Panc1 (cell line): ENCODE measurements around the gene CCSAP. TPM values are rescaled to one million over a fixed set of nuclear protein-coding genes. Genes with fewer than 3 reads are reported as not detected.

Source experiments
- ATAC-seq: fragments of 200-7000 bp; cut with Tn5 transposase; 2 replicates; pipeline ENCODE4 v1.9.1; 2020; ENCODE audit warnings: mild to moderate bottlenecking, moderate library complexity
- BruUV-seq: library from RNA; stranded (reverse); fragments of 400-500 nt; replicated peaks from 2 replicates; lab custom pipeline; 2021; lab: Mats Ljungman, UMichigan
- CTCF ChIA-PET: fragments of 300-600 bp; sonication (Branson Sonifier 250); formaldehyde crosslinking; loops from one replicate; lab custom pipeline; 2022; ENCODE audit warnings: antibody characterized with exemption; lab: Charles Lee
- POLR2A ChIA-PET: fragments of 300-600 bp; sonication (Branson Sonifier 250); formaldehyde crosslinking; loops from one replicate; lab custom pipeline; 2022; ENCODE audit warnings: antibody characterized with exemption; lab: Charles Lee
- DNase-seq: peaks from one replicate; pipeline ENCODE4 v3.0.0-alpha.2; 2010; ENCODE audit warnings: low read depth, low spot score
- H3K27ac ChIP-seq: 2 replicates; pipeline ENCODE4 v1.5.1; 2011; ENCODE audit warnings: mild to moderate bottlenecking, low read length, inconsistent platforms
- H3K27me3 ChIP-seq: fragments of 200-500 bp; sonication (Bioruptor generic); 2 replicates; pipeline ENCODE4 v1.6.0; 2014; ENCODE audit warnings: low read length, inconsistent platforms; ENCODE audit not compliant: control insufficient read depth, insufficient read depth
- H3K36me3 ChIP-seq: fragments of 200-500 bp; sonication (Bioruptor generic); 2 replicates; pipeline ENCODE4 v1.5.1; 2014; ENCODE audit warnings: inconsistent platforms, mild to moderate bottlenecking, low read length, moderate library complexity; ENCODE audit not compliant: control insufficient read depth, insufficient read depth
- H3K4me1 ChIP-seq: 2 replicates; pipeline ENCODE4 v1.5.1; 2011; ENCODE audit warnings: inconsistent platforms, mild to moderate bottlenecking, low read length, moderate library complexity; ENCODE audit not compliant: control insufficient read depth, insufficient read depth
- H3K4me3 ChIP-seq, 2 experiments: 2 replicates each; pipeline ENCODE4 v1.5.1; 2011 to 2012; ENCODE audit warnings: low read depth in 2 of 2, low read length in 2 of 2, mild to moderate bottlenecking in 2 of 2, inconsistent platforms in 1 of 2, moderate library complexity in 1 of 2
- H3K9me3 ChIP-seq: fragments of 200-500 bp; sonication (Bioruptor generic); 2 replicates; pipeline ENCODE4 v1.5.1; 2014; ENCODE audit warnings: low read depth, mild to moderate bottlenecking, inconsistent platforms, low read length, moderate library complexity; ENCODE audit not compliant: control insufficient read depth, insufficient read depth
- CTCF ChIP-seq: fragments of 450-650 bp; IDR thresholded peaks from 2 replicates; pipeline ENCODE4 v1.5.1; 2017; ENCODE audit warnings: mild to moderate bottlenecking
- POLR2AphosphoS5 ChIP-seq: IDR thresholded peaks from 2 replicates; pipeline ENCODE4 v1.6.1; 2012; ENCODE audit warnings: mild to moderate bottlenecking, low read depth, low read length, moderate library complexity
- REST ChIP-seq, 2 experiments: IDR thresholded peaks; 2 replicates each; pipeline ENCODE4 v1.6.1; 2011 to 2012; ENCODE audit warnings: low read depth in 2 of 2, control low read depth in 1 of 2, low read length in 1 of 2, mild to moderate bottlenecking in 1 of 2, moderate library complexity in 1 of 2; ENCODE audit not compliant: insufficient read depth in 1 of 2
- SIN3A ChIP-seq: IDR thresholded peaks from 2 replicates; pipeline ENCODE4 v1.6.1; 2012; ENCODE audit warnings: low read depth, mild to moderate bottlenecking, low read length, moderate library complexity, borderline replicate concordance; ENCODE audit not compliant: insufficient read depth
- TCF7L2 ChIP-seq: IDR thresholded peaks from 2 replicates; pipeline ENCODE4 v1.6.1; 2011; ENCODE audit warnings: mild to moderate bottlenecking, low read depth, low read length, inconsistent platforms
- in situ Hi-C: cut with HindIII; loops from 2 replicates; pipeline ENCODE4 v1.10.0; 2016; ENCODE audit warnings: low sequenced_read_pairs, low pct_unique_long_range_greater_than_20kb
- intact Hi-C: fragments of 100-400 bp; cut with micrococcal nuclease; formaldehyde crosslinking; loops from one replicate; pipeline ENCODE4 v1.10.0; 2022; ENCODE audit not compliant: unreplicated experiment
- total RNA-seq: library from RNA; stranded (reverse); gene quantifications from one replicate; pipeline ENCODE4 v1.2.1, GENCODE V29; 2021; ENCODE audit not compliant: unreplicated experiment

The CCSAP gene
- total RNA-seq, 1 experiment from 2014 or later = 11.6 TPM

DNA sequence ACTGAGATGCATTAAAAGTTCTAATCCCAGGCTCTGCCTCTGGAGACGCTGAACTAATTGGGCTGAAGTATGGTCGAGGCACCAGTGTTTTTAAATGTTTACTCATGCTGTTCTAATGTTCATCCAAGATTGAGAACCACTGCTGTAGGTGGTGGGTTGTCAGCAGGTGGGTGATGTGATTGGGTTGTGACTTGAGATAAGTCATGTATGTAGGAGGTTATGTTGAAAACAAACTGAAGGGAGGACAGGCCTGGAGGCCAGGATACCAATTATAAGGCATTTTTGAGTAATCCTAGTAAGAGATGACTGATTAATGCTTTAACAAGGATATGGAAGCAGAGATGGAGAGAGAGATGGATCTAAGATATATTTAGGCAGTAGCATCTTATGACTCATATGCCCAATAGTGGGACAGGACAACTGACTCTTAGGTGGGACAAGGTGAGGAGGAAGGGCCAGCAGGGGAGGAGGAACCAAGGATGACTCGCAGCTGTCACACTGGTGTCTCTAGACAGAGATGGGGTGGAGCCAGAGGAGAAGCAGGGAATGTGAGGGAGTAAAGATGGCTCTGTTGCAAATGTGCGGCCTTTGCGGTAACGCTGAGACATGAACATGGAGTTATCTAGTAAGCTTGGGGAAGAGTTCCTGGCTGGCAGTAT is 42.6 kb downstream of the CCSAP start:
- Histone ChIP-seq H3K9me3 (no peaks in the 10 kb centered on the region), H3K27me3 (no peaks in the 10 kb centered on the region), H3K27ac (no peak overlapping the region), H3K4me3 (no peak overlapping the region), H3K4me1 (no peaks in the 10 kb centered on the region), H3K36me3 (peaks cover 14% of the 10 kb centered on the region; the same call in 1 of the 2 replicates)
- no peak for DNase-seq
- TF ChIP-seq SIN3A (no peak), TCF7L2 (no peak), REST (IDR thresholded peaks at IDR 0.05; ENCODE audit: insufficient read depth in 1 of 2, low read depth in 2 of 2, low read length in 1 of 2) (no peak), POLR2AphosphoS5 (no peak), CTCF (no peak)
- POLR2A ChIA-PET = no interaction called here
- intact Hi-C loops (no loop called here), in situ Hi-C loops (no loop called here)
- ATAC-seq = no peak
- CTCF ChIA-PET = no interaction called here
- no TSS peak for BruUV-seq

GRCh38 chr1:229298887-229299503 is 43.9 kb downstream of the CCSAP start:
- in situ Hi-C loops = no loop called here
- no peaks in the 10 kb centered on the region for H3K4me1 ChIP-seq
- no TSS peak for BruUV-seq
- ChIA-PET POLR2A (no interaction called here), CTCF (no interaction called here)
- H3K36me3 ChIP-seq = peaks cover 8% of the 10 kb centered on the region; the same call in 1 of the 2 replicates
- H3K27ac ChIP-seq = no peak overlapping the region
- H3K4me3 ChIP-seq = no peak overlapping the region
- no peaks in the 10 kb centered on the region for H3K9me3 ChIP-seq
- DNase-seq (no peak), ATAC-seq (no peak)
- no peak for TF ChIP-seq POLR2AphosphoS5
- no peak for TF ChIP-seq REST (IDR thresholded peaks at IDR 0.05; ENCODE audit: insufficient read depth in 1 of 2, low read depth in 2 of 2, low read length in 1 of 2)
- TF ChIP-seq TCF7L2 = no peak
- no peak for TF ChIP-seq CTCF
- TF ChIP-seq SIN3A = no peak
- no peaks in the 10 kb centered on the region for H3K27me3 ChIP-seq
- intact Hi-C loops = no loop called here
